HG03025 (cell line): ENCODE measurements around the gene SCYL1.

ENCODE experiments used
- ATAC-seq: cut with Tn5 transposase; IDR thresholded peaks from one replicate; pipeline ENCODE4 v1.9.1; 2021; ENCODE audit warnings: mild to moderate bottlenecking, moderate library complexity; ENCODE audit not compliant: unreplicated experiment, low FRiP score

The SCYL1 gene

GRCh38 chr11:65551572-65552387 lies 26.9 kb downstream of the SCYL1 start:
- ATAC-seq: no peak

- ATAC-seq: no peak
Observed at GRCh38 chr11:65552388-65552951, 27.6 kb downstream of the SCYL1 start.

DNA sequence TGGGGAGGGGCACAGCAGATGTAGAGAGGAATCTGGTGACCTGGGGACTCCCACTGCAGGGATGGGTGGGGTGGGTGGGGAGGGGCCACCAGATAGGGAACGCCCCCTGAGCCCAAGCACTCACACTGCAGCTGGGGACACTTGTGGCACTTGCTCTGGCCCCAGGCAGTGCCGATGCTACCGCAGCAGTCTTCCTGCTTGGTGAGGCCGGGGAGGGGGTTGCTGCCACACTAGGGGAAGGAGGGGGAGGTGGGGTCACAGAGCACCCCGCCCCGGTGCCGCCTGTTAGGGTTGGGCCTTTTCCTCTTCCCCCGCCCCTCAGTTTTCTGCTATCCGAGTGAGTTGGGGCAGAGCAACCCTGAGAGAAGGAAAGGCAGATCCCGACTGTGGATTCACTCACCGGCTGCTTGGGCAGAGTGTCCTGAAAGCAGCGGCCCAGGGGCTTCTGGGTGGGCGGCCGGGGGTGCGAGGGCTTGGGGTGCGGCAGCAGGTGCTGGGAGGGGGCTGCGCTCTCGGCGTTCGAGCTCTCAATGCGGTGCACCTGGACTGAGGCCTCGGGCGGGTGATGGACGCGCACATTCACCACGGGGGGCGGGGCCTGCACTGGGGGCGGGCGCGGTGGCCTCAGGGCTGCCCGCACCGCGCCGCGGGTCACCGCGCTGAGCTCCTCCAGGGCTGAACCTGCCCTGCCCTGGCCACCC lies 28.6 kb downstream of the SCYL1 start:
- no peak for ATAC-seq

- ATAC-seq: no peak
Observed at GRCh38 chr11:65554057-65554818, 29.4 kb downstream of the SCYL1 start.

DNA sequence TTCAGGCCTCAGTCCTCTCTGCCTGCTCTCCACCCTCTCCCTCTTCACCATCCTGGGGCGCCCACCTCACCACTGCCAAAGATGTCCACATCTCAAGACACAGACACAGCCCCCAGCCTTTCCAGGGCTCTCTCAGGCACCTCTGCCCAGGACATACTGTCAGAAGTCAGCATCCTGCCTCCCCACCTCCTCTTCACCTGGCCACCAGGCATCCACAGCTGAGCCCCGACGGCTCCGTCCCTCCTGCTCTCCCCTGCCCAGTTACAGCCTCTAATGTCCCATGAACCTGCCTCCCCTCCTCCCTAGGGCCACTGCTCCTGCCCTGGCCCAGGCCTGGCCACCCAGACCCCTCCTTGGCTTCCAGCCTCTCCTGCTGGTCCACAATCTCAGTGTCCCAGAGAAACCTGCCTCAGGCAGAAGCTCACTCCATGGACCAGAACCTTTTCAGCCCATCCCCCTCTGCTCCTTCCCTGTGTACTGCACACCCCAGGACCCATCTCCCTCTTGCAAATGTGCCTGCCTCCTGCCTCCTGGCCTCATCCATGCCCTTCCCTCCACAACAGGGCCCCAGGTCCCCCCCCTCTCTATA lies 30.1 kb downstream of the SCYL1 start:
- no peak for ATAC-seq

- no peak for ATAC-seq
Observed at GRCh38 chr11:65555693-65556231, 30.9 kb downstream of the SCYL1 start.

DNA sequence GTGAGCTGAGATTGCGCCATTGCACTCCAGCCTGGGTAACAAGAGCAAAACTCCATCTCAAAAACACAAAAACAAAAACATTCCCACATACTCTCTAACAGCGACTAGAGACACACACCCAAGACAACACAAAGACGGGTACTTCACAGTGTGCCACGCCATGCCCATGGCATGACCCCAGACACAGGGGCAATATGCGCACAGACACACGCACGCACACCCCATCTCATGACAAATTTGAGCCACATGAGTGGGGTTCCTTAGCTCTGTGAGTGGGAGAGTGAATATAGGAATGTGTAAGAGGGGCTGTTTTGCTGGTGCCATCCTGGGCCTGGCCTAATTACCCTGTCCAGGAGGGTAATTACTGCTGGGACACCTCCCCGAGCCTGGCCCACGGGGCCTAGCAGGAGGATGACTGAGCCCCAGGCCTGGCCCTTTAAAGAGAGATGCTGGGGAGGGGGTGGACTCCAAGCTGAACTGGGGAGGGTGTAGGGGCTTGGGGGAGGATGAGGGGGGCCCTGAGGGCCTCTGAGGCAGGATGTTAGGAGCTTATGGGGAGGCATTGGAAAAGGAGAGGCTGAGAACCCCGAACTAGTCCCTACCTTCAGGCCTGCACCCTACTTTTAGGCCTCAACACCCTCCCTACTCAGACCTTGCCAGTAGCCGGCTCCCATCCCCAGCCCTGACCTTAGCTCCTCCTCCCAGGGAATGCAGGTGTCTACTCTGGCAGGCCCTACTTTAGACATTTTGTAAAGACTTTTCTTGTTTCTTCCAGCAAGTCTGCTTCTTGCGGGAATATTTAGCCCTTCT lies 31.8 kb downstream of the SCYL1 start:
- no peak for ATAC-seq

- ATAC-seq: no peak
Observed at GRCh38 chr11:65557280-65558001, 32.6 kb downstream of the SCYL1 start.

DNA sequence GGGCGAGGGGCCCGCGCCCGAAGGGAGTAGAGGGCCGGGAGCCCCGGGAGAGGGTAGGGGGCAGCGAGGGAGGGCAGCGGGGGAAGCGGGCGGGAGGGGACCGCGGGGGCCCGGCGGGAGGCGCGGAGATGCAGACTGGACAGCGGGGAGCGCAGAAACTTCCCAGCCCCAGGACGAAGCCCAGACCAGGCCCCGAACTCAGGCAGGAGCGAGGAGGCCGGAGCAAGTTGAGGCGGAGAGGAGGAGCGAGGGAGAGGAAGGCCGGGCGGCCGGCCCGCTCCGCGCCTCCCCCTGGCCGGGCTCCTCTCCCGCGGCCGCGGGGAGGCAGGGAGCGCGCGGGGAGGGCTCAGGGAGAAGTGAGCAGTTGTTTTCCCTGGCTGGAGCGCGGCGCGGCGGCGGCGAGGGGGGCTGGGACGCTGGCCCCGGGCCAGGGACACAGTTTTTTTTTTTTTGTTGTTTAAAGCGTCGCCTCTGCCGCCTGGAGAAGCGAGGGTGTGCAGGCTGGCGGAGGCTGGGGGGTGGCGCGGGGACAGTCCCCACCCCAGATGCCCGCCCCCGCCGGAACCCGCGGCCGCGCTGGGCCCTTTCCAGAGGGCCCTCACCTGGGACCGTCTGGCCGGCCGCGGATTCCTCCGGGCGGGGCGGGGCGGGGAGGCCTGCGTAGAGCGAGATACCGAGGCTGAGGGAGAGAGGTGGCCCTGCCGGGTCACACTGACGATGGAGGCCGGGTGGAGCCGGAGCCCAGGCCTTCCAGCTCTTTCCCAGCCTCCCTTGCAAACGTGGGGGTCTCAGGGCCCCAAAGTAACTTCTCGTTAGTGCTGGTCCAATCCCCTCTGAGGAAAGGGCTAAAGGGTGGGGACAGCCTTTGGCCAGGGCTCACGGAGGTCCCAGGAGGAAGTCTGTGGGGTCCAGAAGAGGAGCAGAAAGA lies 33.4 kb downstream of the SCYL1 start, which contains the start of gene LTBP3:
Gene LTBP3, minus strand, starts transcription at position 358 of the 928 bp plus-strand sequence. CDS start 400 bp downstream, outside the sequence.
- no peak for ATAC-seq

DNA sequence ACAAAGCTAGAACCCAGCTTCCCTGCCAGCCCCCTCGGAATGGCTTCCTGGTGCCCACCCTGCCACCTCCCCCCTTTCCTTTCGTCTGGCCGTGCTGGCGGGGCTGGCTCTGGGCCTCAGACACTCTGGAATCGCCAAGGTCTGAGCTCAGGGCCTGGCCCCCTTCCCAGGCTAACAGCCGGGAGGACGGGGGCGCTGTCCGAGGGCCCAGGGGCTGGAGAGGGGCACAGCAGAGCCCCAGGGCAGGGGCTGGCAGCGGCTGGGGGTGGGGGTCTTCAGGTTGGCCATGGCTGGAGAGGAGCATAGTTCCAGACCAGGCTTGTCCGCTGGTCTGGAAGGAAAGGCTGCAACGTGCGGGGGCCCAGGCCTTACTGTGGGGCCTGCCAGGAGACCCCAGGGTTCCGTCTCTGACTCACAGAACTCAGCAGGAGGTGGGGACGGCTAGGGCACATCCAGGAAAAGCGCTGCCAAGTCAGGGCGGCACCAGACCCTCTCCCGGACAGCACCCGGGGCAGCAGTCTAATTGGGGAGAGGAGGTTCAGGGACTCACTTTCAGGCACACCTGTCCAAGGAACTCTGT lies 34.1 kb downstream of the SCYL1 start:
- no peak for ATAC-seq

GRCh38 chr11:65559535-65559934 lies 34.7 kb downstream of the SCYL1 start:
- no peak for ATAC-seq

GRCh38 chr11:65559951-65560537 lies 35.2 kb downstream of the SCYL1 start:
- ATAC-seq: no peak

- ATAC-seq: no peak
Observed at GRCh38 chr11:65560555-65561418, 35.9 kb downstream of the SCYL1 start.

GRCh38 chr11:65562020-65562419 lies 37.1 kb downstream of the SCYL1 start:
- no peak for ATAC-seq

DNA sequence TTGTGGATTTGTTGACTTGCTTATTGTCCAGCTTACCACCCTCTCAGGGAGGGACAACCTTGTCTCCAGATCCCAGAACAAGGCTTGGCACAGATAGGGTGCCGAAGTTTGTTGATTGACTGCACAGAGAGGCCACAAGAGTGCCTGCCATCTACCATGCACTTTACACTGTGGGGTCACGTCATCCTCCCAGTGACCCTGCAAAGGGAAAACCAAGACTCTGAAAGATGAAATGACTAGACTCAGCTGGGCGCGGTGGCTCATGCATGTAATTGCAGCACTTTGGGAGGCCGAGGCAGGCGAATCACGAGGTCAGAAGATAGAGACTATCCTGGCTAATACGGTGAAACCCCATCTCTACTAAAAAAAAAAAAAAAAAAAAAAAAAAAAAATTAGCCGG lies 37.9 kb downstream of the SCYL1 start:
- ATAC-seq: no peak

GRCh38 chr11:65563601-65564000 lies 38.7 kb downstream of the SCYL1 start:
- ATAC-seq: no peak
